IMR-90 (cell line): ENCODE measurements around the gene CEP104. TPM values are rescaled to one million over a fixed set of nuclear protein-coding genes. Genes with fewer than 3 reads are reported as not detected.

Source experiments
- ATAC-seq: fragments of 200-7000 bp; cut with Tn5 transposase; 2 replicates; pipeline ENCODE4 v1.9.1; 2020; ENCODE audit warnings: low read depth, mild to moderate bottlenecking, moderate library complexity
- BruUV-seq: library from RNA; stranded (reverse); fragments of 400-500 nt; replicated peaks from 2 replicates; lab custom pipeline; 2021; lab: Mats Ljungman, UMichigan
- CTCF ChIA-PET: fragments of 300-600 bp; formaldehyde crosslinking; extraction: SDS; loops from one replicate; lab custom pipeline; 2021; ENCODE audit warnings: antibody characterized with exemption; lab: Yijun Ruan, JAX
- POLR2A ChIA-PET: fragments of 300-600 bp; sonication (Branson Sonifier 250); formaldehyde crosslinking; loops from one replicate; lab custom pipeline; 2022; ENCODE audit warnings: antibody characterized with exemption; ENCODE audit not compliant: unreplicated experiment; lab: Charles Lee
- DNase-seq: peaks from one replicate; pipeline ENCODE4 v3.0.0; 2013
- H2AFZ ChIP-seq: replicated peaks from 2 replicates; pipeline ENCODE3; 2013; ENCODE audit warnings: low read length, mild to moderate bottlenecking; ENCODE audit not compliant: poor library complexity
- H2AK5ac ChIP-seq: 2 replicates; pipeline ENCODE4 v1.6.1; 2013; ENCODE audit warnings: low read depth, low read length, inconsistent platforms
- H2AK9ac ChIP-seq: replicated peaks from 2 replicates; pipeline ENCODE3; 2013; ENCODE audit warnings: mild to moderate bottlenecking, low read depth, low read length, moderate library complexity; ENCODE audit not compliant: poor library complexity
- H2BK120ac ChIP-seq: 2 replicates; pipeline ENCODE4 v1.6.1; 2013; ENCODE audit warnings: low read depth, low read length, inconsistent platforms
- H2BK15ac ChIP-seq: 3 replicates; pipeline ENCODE4 v1.6.1; 2013; ENCODE audit warnings: low read depth, low read length, inconsistent platforms
- H2BK20ac ChIP-seq: 2 replicates; pipeline ENCODE4 v1.6.1; 2013; ENCODE audit warnings: low read depth, mild to moderate bottlenecking, inconsistent platforms, low read length, moderate library complexity
- H2BK5ac ChIP-seq: 2 replicates; pipeline ENCODE4 v1.6.1; 2013; ENCODE audit warnings: mild to moderate bottlenecking, low read depth, low read length, inconsistent platforms; ENCODE audit not compliant: poor library complexity, severe bottlenecking
- H3K14ac ChIP-seq: replicated peaks from 2 replicates; pipeline ENCODE4 v1.6.1; 2013; ENCODE audit warnings: low read depth, low read length, inconsistent platforms
- H3K18ac ChIP-seq: 2 replicates; pipeline ENCODE4 v1.6.1; 2013; ENCODE audit warnings: low read depth, low read length, control low read depth
- H3K23ac ChIP-seq: 2 replicates; pipeline ENCODE4 v1.6.1; 2013; ENCODE audit warnings: low read depth, low read length, inconsistent platforms
- H3K27ac ChIP-seq: 2 replicates; pipeline ENCODE4 v1.5.1; 2013; ENCODE audit warnings: mild to moderate bottlenecking, control low read depth, low read length; ENCODE audit not compliant: insufficient read depth
- H3K27me3 ChIP-seq: 2 replicates; pipeline ENCODE4 v1.6.1; 2013; ENCODE audit warnings: low read length; ENCODE audit not compliant: control insufficient read depth, insufficient read depth
- H3K36me3 ChIP-seq: 2 replicates; pipeline ENCODE4 v1.6.1; 2013; ENCODE audit warnings: low read length, mixed read lengths; ENCODE audit not compliant: control insufficient read depth, insufficient read depth
- H3K4ac ChIP-seq: 2 replicates; pipeline ENCODE4 v1.6.1; 2013; ENCODE audit warnings: low read depth, low read length, inconsistent platforms
- H3K4me1 ChIP-seq: 2 replicates; pipeline ENCODE4 v1.6.1; 2013; ENCODE audit warnings: low read length, mixed read lengths; ENCODE audit not compliant: control insufficient read depth, insufficient read depth
- H3K4me2 ChIP-seq: 2 replicates; pipeline ENCODE4 v1.6.1; 2013; ENCODE audit warnings: low read depth, mild to moderate bottlenecking, control low read depth, low read length, moderate library complexity
- H3K4me3 ChIP-seq: 2 replicates; pipeline ENCODE4 v1.5.1; 2013; ENCODE audit warnings: low read depth, mild to moderate bottlenecking, control low read depth, low read length, moderate library complexity; ENCODE audit not compliant: insufficient read depth
- H3K56ac ChIP-seq: 2 replicates; pipeline ENCODE4 v1.6.1; 2013; ENCODE audit warnings: low read length, inconsistent platforms; ENCODE audit not compliant: insufficient read depth; ENCODE audit errors: extremely low read depth
- H3K79me1 ChIP-seq, 2 experiments: 2 replicates each; pipeline ENCODE4 v1.6.1; 2013; ENCODE audit warnings: low read length in 2 of 2, inconsistent platforms in 1 of 2, low read depth in 1 of 2
- H3K9ac ChIP-seq: 2 replicates; pipeline ENCODE4 v1.6.1; 2013; ENCODE audit warnings: low read depth, low read length, control low read depth
- H3K9me1 ChIP-seq: 2 replicates; pipeline ENCODE4 v1.6.1; 2013; ENCODE audit warnings: low read length, inconsistent platforms; ENCODE audit not compliant: insufficient read depth
- H3K9me3 ChIP-seq: 2 replicates; pipeline ENCODE4 v1.6.1; 2013; ENCODE audit warnings: low read length; ENCODE audit not compliant: control insufficient read depth, insufficient read depth
- H4K20me1 ChIP-seq: 2 replicates; pipeline ENCODE4 v1.6.1; 2013; ENCODE audit warnings: low read length, inconsistent platforms; ENCODE audit not compliant: insufficient read depth
- H4K5ac ChIP-seq: 2 replicates; pipeline ENCODE4 v1.6.1; 2013; ENCODE audit warnings: mild to moderate bottlenecking, low read depth, low read length, control low read depth
- H4K8ac ChIP-seq, 2 experiments: 2 replicates each; pipeline ENCODE4 v1.6.1; 2013; ENCODE audit warnings: low read depth in 2 of 2, low read length in 2 of 2, control low read depth in 1 of 2, inconsistent platforms in 1 of 2
- H4K91ac ChIP-seq: 2 replicates; pipeline ENCODE4 v1.6.1; 2013; ENCODE audit warnings: low read depth, low read length, inconsistent platforms; ENCODE audit not compliant: insufficient read depth
- CTCF ChIP-seq: conservative IDR thresholded peaks from 2 replicates; pipeline ENCODE4 v1.5.1; 2012; ENCODE audit warnings: mild to moderate bottlenecking, low read depth, low read length, improper control_type of control experiment
- MAFK ChIP-seq: IDR thresholded peaks from 2 replicates; pipeline ENCODE4 v1.6.1; 2012; ENCODE audit warnings: low read depth, low read length, improper control_type of control experiment
- RAD21 ChIP-seq: IDR thresholded peaks from 2 replicates; pipeline ENCODE4 v1.6.1; 2012; ENCODE audit warnings: low read length, improper control_type of control experiment
- WGBS, 2 experiments: methylation state at CpG; one replicate each; pipeline versions ENCODE4 v1.1.5 to v1.1.7; 2013; ENCODE audit warnings: missing lambda C conversion rate in 2 of 2; ENCODE audit not compliant: insufficient read length in 1 of 2; ENCODE audit errors: extremely low coverage in 2 of 2; 5-methylcytosine and 5-hydroxymethylcytosine counted together
- dilution Hi-C: fragments of 300-500 bp; cut with HindIII; formaldehyde crosslinking; loops from one replicate; pipeline ENCODE4 v1.14.3; 2018; ENCODE audit warnings: low sequenced_read_pairs; ENCODE audit not compliant: unreplicated experiment
- in situ Hi-C: fragments of 300-500 bp; cut with MboI; formaldehyde crosslinking; loops from 3 replicates; pipeline ENCODE4 v1.14.3; 2019; ENCODE audit warnings: low sequenced_read_pairs, inconsistent platforms, mixed read lengths
- intact Hi-C: fragments of 100-400 bp; cut with micrococcal nuclease; formaldehyde crosslinking; loops from 2 replicates; pipeline ENCODE4 v1.10.0; 2022
- polyA plus RNA-seq, 3 experiments: library from polyadenylated mRNA; depleted of rRNA; stranded (reverse); fragments of >200 nt; gene quantifications; 2 replicates each; pipeline ENCODE4 v1.2.3, GENCODE V29; 2012; ENCODE audit warnings: low replicate concordance in 1 of 3
- total RNA-seq: library from RNA; depleted of rRNA; stranded (reverse); fragments of >200 nt; gene quantifications from 2 replicates; pipeline ENCODE4 v1.2.3, GENCODE V29; 2012

The CEP104 gene
- total and polyA plus RNA-seq, 2 of the 4 experiments (the other 2 are of a cell fraction), result 14.3 to 17.5 TPM

- WGBS, 2 experiments, result no CpG with 5 or more reads among the region's 14 CpGs
- no peak overlapping the region for H4K91ac ChIP-seq
- no peak overlapping the region for H2BK15ac ChIP-seq
- H3K18ac ChIP-seq, result no peak overlapping the region
- H2AFZ ChIP-seq, result no peak overlapping the region
- intact Hi-C loops (no loop called here), in situ Hi-C loops (no loop called here), dilution Hi-C loops (no loop called here)
- no peak overlapping the region for H3K4me2 ChIP-seq
- POLR2A ChIA-PET, result no interaction called here
- H4K20me1 ChIP-seq, result peaks cover 32% of the 10 kb centered on the region
- no peak overlapping the region for H3K4me3 ChIP-seq
- no peak overlapping the region for H2AK9ac ChIP-seq
- no TSS peak for BruUV-seq
- H2BK20ac ChIP-seq, result no peak overlapping the region
- no peak overlapping the region for H4K8ac ChIP-seq
- no peaks in the 10 kb centered on the region for H3K27me3 ChIP-seq
- H3K9ac ChIP-seq, result no peak overlapping the region
- no peaks in the 10 kb centered on the region for H3K9me3 ChIP-seq
- H2BK120ac ChIP-seq, result no peak overlapping the region
- H3K23ac ChIP-seq, result no peak overlapping the region
- CTCF ChIA-PET, result no interaction called here
- H3K4ac ChIP-seq, result no peak overlapping the region
- peaks cover 11 to 28% of the 10 kb centered on the region in 2 experiments for H3K79me1 ChIP-seq
- H3K56ac ChIP-seq, result no peak overlapping the region
- no peak overlapping the region for H4K5ac ChIP-seq
- ATAC-seq (peak; percentile 42; the same call in 1 of the 2 replicates), DNase-seq (no peak)
- H3K36me3 ChIP-seq, result peaks cover 61% of the 10 kb centered on the region
- no peaks in the 10 kb centered on the region for H3K9me1 ChIP-seq
- H2AK5ac ChIP-seq, result no peak overlapping the region
- no peak overlapping the region for H2BK5ac ChIP-seq
- H3K4me1 ChIP-seq, result no peaks in the 10 kb centered on the region
- TF ChIP-seq MAFK (no peak), CTCF (peak; percentile 32; the same call in 1 of the 2 replicates), RAD21 (peak; percentile 28; the same call in 1 of the 2 replicates)
- H3K27ac ChIP-seq, result no peak overlapping the region
- no peak overlapping the region for H3K14ac ChIP-seq
Measured at GRCh38 chr1:3785456-3786157, 71.4 kb downstream of the CEP104 start.
